HCT116 (cell line): ENCODE measurements around the gene SMC6.

Source experiments
- POLR2AphosphoS5 ChIP-seq: IDR thresholded peaks from 2 replicates; pipeline ENCODE4 v1.6.1; 2011; ENCODE audit warnings: mild to moderate bottlenecking, low read depth, low read length, moderate library complexity
- TF ChIP-seq, protein P1 (sequence below), 3 experiments: fragments of 200-600 bp in 1 of 3; sonication (generic) in 1 of 3; IDR thresholded peaks in 2 of 3; conservative IDR thresholded peaks in 1 of 3; 2 replicates each; pipeline ENCODE4 v1.5.1; 2012 to 2017; ENCODE audit warnings: low read depth in 2 of 3, low read length in 2 of 3, antibody characterized with exemption in 1 of 3, borderline replicate concordance in 1 of 3, control low read depth in 1 of 3, mild to moderate bottlenecking in 1 of 3, mixed read lengths in 1 of 3, mixed run types in 1 of 3, moderate library complexity in 1 of 3; ENCODE audit not compliant: insufficient read depth in 1 of 3

DNA sequence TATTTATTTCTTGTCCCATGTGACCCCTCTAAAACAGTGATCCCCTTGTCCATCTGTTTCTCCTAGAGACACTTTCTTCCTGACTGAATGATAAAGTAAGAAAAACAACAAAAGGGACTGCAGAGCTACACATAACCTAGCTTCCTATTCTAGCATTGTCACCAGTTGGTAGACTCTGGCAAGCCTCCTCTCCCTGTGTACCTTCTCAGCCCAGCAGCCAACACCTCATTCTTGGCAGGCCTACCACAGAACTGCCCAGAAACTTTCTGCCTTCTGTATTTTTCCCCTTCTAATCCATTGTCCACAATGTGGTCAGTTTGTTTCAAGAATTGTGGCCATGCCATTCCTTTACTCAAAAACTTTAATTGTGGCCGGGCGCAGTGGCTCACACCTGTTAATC lies 13.4 kb downstream of the SMC6 start:
- TF ChIP-seq, protein P1, sequence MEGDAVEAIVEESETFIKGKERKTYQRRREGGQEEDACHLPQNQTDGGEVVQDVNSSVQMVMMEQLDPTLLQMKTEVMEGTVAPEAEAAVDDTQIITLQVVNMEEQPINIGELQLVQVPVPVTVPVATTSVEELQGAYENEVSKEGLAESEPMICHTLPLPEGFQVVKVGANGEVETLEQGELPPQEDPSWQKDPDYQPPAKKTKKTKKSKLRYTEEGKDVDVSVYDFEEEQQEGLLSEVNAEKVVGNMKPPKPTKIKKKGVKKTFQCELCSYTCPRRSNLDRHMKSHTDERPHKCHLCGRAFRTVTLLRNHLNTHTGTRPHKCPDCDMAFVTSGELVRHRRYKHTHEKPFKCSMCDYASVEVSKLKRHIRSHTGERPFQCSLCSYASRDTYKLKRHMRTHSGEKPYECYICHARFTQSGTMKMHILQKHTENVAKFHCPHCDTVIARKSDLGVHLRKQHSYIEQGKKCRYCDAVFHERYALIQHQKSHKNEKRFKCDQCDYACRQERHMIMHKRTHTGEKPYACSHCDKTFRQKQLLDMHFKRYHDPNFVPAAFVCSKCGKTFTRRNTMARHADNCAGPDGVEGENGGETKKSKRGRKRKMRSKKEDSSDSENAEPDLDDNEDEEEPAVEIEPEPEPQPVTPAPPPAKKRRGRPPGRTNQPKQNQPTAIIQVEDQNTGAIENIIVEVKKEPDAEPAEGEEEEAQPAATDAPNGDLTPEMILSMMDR (IDR thresholded peaks at IDR 0.05 in 2 of 3, conservative IDR thresholded peaks at IDR 0.05 in 1 of 3; ENCODE audit: borderline replicate concordance in 1 of 3, insufficient read depth in 1 of 3, low read depth in 2 of 3, low read length in 2 of 3): no peak
- no peak for TF ChIP-seq POLR2AphosphoS5
